Panc1 (cell line): ENCODE data around the gene LMOD1.

Experiments used
- POLR2AphosphoS5 ChIP-seq: IDR thresholded peaks from 2 replicates; pipeline ENCODE4 v1.6.1; 2012; ENCODE audit warnings: mild to moderate bottlenecking, low read depth, low read length, moderate library complexity
- REST ChIP-seq, 2 experiments: IDR thresholded peaks; 2 replicates each; pipeline ENCODE4 v1.6.1; 2011 to 2012; ENCODE audit warnings: low read depth in 2 of 2, control low read depth in 1 of 2, low read length in 1 of 2, mild to moderate bottlenecking in 1 of 2, moderate library complexity in 1 of 2; ENCODE audit not compliant: insufficient read depth in 1 of 2
- SIN3A ChIP-seq: IDR thresholded peaks from 2 replicates; pipeline ENCODE4 v1.6.1; 2012; ENCODE audit warnings: low read depth, mild to moderate bottlenecking, low read length, moderate library complexity, borderline replicate concordance; ENCODE audit not compliant: insufficient read depth
- TF ChIP-seq, protein P1 (sequence below): fragments of 450-650 bp; IDR thresholded peaks from 2 replicates; pipeline ENCODE4 v1.5.1; 2017; ENCODE audit warnings: mild to moderate bottlenecking

DNA sequence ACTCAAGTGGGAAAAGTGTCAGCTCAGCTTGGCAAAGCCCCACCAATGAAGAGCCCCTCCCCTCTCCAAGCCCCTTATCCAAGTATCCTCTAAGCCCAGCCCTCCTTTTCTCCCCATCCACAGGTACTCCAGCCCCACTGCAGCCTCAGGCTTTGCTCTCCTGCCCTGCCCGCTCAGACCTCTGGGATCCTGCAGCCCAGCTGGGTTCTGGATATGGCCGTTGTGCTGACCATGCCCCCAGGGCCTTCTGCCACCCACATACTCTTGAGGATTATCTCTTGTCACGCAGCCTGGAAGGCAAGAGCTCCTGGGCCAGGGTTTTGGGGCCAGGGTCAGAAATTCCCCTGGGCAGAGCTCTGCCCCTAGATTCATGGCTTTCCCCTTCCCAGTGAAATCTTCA is 52.9 kb downstream of the LMOD1 start:
- TF ChIP-seq, protein P1, sequence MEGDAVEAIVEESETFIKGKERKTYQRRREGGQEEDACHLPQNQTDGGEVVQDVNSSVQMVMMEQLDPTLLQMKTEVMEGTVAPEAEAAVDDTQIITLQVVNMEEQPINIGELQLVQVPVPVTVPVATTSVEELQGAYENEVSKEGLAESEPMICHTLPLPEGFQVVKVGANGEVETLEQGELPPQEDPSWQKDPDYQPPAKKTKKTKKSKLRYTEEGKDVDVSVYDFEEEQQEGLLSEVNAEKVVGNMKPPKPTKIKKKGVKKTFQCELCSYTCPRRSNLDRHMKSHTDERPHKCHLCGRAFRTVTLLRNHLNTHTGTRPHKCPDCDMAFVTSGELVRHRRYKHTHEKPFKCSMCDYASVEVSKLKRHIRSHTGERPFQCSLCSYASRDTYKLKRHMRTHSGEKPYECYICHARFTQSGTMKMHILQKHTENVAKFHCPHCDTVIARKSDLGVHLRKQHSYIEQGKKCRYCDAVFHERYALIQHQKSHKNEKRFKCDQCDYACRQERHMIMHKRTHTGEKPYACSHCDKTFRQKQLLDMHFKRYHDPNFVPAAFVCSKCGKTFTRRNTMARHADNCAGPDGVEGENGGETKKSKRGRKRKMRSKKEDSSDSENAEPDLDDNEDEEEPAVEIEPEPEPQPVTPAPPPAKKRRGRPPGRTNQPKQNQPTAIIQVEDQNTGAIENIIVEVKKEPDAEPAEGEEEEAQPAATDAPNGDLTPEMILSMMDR = no peak
- TF ChIP-seq REST (IDR thresholded peaks at IDR 0.05; ENCODE audit: insufficient read depth in 1 of 2, low read depth in 2 of 2, low read length in 1 of 2) (no peak), POLR2AphosphoS5 (no peak), SIN3A (no peak)
